NCI-H2227 treated with DMSO at 0.1 percent for 48 hours (cell line): ENCODE data around the gene GAPDHS.

Experiments
- DNase-seq: peaks from one replicate; lab custom pipeline; 2025; lab: John Stamatoyannopoulos, UW

The GAPDHS gene

DNA sequence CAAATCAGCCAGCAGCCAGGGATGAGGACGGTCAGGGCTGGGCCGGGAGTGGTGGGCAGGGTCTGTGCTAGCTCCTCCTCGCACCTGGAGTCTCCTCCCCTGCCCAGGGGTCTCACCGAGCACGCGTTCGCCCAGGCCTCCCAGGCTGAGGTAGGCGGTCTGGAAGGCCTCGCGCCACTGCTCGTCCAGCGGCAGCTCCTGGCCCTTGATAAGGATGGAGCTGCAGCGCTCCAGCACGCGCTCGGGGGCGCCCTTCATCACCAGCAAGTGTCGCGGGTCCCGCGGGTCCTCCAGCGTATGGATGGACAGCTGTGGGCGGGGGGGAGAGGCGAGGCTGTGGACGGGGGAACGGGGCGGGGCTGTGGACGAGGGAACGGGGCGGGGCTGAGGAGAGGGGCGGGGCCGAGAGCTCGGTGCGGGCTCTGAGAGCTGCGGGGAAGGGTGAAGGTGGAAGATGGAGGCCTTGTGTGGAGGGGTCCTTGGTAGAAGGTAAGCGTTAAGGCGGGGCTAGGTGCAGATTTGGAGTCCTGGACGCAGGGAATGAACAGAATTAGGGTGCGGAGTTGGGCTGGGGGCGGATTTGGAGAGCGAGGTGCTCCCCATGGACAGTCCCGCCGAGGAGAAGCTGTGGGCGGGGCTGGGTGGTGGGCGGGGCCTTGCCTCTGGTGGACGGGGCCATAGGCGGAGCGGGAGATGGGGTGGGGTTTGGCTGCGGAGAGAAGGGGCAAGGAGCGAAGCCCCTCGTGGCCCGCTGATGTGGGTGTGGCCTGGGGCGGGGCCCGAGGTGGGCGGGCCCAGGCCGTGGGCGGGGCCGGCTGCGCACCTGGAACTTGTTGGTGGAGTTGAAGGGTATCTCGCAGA is 24.5 kb downstream of the GAPDHS start:
- peak; percentile 100 for DNase-seq

DNA sequence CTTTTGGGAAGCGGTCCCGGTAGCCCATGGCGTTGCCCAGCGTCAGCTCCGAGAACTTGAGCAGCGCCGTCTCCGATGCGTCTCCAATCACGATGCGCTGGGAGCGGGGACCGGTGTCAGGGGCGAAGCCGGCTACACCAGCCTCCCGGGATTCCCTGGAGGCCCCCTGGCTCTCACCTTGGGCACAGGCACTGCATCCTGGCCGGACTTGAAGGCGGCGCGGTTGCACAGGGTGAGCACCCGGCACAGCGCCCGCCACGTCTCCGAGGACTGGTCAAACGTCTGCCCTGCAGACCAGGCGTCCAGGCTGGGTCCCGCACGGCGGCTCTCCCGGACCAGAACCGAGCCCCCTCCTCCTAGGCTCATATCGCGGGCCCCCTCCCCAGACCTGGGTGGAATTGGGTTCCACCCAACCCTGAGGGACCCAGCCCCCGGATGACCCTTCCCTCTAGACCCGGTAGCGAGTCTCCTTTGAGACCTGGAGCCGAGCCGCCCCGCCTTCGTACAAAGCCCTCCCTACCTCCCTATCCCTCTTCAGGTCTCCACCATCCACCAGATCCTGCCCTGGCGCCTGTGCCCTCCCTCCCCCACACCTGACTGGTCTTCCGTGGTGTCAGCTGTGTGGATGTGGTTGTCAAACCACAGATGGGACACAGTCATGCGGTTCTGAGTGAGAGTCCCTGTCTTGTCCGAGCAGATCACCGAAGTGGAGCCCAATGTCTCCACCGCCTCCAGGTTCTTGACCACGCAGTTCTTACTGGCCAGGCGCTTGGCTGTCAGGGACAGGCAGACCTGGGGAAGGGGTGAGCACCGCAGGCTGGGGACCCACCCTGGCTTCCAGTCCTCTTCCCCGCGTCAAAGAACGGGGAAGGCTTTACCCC is 25.4 kb downstream of the GAPDHS start:
- no peak for DNase-seq

- no peak for DNase-seq
Observed at GRCh38 chr19:35559281-35559659, 26.0 kb downstream of the GAPDHS start.

- no peak for DNase-seq
Observed at GRCh38 chr19:35559781-35560180, 26.5 kb downstream of the GAPDHS start.

- DNase-seq, result no peak
Observed at GRCh38 chr19:35560271-35560670, 27.0 kb downstream of the GAPDHS start.

GRCh38 chr19:35560677-35561076 is 27.4 kb downstream of the GAPDHS start:
- no peak for DNase-seq

DNA sequence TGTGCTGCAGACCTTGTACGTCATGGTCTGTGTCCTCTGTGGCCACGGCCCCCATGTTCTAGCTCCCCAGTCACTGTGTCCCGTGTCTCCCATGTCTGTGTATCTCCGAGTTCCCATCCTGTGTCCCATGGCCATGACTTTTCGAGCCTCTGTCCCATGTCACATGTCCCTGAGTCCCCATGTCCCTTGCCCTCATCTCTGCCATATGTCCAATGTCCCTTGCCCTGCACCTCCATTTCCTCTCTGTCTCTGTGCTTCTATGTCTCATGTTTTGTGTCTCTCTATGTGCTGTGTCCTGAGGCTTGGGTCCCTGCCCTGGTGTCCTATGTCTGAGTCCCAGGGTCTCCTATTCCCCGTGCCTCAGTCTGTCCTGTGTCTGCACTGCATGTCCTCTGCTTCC is 28.2 kb downstream of the GAPDHS start:
- DNase-seq, result no peak

- no peak for DNase-seq
Observed at GRCh38 chr19:35562336-35562735, 29.1 kb downstream of the GAPDHS start.

DNA sequence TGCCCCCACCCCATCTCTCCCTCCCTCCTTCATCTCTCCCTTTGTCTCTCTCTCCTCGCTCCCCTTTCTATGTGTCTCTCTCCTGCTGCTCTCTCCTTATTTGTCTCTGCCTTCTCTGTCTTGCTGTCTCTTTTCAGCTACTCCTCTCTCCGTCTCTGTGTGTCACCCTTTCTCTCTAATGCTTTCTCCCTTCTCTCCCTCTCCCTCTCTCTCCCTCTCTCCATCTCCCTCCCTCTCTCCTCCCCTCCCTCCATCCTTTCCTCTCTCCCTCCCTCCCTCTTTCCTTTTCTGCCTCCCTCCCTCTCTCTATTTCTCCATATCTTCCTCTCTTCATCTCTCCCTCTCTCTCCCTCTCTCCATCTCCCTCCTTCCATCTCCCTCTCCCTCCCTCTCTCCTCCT is 29.5 kb downstream of the GAPDHS start:
- no peak for DNase-seq

- no peak for DNase-seq
Observed at GRCh38 chr19:35563207-35563829, 30.1 kb downstream of the GAPDHS start, which contains the start of gene ATP4A. Gene ATP4A (minus strand): TSS chr19:35563658. CDS start chr19:35563629, 29 bp downstream.

DNA sequence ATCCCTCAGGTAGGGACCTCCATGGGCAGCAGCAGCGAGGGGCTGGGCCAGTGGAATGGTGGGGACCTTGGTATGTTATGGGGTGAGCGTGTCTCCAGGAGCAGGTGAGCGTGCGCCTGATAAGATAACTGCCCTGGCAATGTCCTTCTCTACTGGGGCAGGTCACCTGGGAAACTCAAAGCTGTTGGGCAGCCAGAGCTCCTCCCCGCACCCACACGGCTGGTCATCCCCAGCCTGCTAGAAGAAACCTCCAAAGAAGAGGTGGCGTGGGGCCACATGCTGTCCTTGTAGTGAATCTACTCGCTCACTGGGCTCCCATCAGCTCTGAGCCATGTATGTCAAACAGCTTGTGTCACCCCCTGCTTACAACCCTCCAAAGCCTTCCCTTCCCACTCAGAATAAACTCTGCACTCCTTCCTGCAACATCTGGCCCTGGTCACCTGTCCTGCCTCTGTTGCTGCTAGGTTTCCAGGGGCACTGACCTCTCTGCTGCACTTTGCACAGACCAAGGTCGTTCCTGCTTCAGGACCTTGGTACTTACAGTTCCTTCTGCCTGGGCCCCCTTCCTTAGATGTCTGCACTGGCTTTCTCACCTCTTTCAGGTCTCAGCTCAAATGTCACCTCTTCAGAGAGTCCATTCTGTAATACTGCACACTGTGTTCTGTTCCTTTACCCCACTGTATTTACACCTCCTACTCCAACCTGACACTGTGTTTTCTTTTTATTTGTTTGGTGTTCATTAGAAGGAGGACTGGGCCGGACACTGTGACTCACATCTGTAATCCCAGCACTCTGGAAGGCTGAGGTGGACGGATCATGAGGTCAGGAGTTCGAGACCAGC is 32.0 kb downstream of the GAPDHS start:
- no peak for DNase-seq

DNA sequence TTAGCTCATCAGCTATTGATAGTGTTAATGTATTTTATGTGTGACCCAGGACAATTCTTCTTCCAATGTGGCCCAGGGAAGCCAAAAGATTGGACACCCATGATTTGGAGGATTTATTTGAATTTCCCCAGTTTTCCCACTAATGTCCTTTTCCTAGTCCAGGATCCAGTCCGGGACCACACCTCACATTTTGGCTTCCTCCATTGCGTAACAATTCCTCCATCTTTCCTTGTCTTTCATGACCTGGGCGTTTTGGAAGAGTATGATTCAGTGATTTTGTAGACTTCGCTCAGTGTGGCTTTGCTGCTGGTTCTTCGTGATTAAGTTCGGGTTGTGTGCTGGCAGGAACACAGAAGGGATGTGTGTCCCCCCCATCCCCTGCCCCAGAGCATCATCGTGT is 33.5 kb downstream of the GAPDHS start:
- DNase-seq, result no peak

DNA sequence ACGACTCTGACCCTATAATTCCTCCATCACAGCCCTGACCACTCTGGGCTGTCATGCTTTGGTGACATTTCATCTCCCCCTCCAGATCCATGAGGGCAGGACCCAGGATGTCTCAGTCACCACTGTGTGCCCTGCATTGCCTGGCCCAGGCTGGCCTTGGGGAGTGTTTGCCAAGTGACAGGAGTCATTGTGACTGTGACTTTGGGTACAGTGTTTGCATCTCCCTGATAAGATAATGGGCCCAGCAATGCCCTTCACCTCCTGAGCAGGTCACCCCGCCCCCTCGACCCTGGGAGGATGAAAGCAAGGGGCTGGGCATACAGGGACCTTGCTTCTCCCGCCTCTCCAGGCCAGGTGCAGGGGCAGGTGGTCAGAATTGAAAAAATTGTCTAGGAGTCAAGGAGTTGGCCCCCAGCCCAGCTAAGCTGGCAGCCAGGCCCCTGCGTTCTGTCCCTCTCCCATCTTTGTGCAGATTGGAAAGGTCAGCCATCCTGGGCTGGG is 36.1 kb downstream of the GAPDHS start:
- DNase-seq, result no peak

- DNase-seq, result no peak
Observed at GRCh38 chr19:35571406-35571965, 38.2 kb downstream of the GAPDHS start.

GRCh38 chr19:35577918-35578317 is 44.7 kb downstream of the GAPDHS start:
- DNase-seq, result no peak

DNA sequence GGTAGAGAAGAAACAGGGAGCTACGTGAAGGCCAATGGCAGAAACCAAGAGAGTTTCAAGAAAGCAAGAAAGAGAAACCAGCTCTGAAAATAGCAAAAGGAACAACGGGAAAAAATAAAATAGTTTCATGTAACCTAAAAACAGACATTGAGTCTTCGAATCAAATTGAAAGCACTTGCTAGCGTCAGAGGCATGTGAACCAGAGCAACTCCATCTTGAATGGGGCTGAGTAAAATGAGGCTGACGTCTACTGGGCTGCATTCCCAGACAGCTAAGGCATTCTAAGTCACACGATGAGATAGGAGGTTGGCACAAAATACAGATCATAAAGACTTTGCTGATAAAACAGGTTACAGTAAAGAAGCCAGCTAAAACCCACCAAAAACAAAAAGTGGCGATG is 45.5 kb downstream of the GAPDHS start:
- DNase-seq, result no peak

GRCh38 chr19:35582760-35583159 is 49.5 kb downstream of the GAPDHS start:
- DNase-seq, result no peak

DNA sequence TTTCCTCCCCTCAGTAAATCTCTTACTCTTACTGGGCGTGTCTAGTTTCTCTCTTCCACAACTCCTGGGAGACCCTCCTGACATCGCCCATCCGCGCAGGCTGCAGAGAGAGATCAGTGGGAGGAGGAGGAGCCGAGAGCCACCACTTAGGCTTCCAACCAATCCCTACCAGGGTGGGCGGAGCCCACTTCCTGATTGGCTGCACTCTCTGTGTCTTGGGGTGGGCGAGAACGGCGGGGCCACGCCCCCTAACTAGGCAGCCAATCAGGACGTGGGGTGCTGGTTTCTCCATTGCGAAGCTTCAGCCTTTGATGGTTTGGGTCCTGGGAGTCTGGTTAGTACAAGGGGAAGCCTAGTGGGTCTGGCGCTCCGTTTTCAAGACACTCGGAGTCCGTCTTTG is 52.6 kb downstream of the GAPDHS start, which contains the start of gene PMIS2:
TSS of gene PMIS2 (plus strand) at position 326 of the 400 bp plus-strand sequence. CDS start 87 bp downstream, outside the sequence.
- DNase-seq, result no peak

DNA sequence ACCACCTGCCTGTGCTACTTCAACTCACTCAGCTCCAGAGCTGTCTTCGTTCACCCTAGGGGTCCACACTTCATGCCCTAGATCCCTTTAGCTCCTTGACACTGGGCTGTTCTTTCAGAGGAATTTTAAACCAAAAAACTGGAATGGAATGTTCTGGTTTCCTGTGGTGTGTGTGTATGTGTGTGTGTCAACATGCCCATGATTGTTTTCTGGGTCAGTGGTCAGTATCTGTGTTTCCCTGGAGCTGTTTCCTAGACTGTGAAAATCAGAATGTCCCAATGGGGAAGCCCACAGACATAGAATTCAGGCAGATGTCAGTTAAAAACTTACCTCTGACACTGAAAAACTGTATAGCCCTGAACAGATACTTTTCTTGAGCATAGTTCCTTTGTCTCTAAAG is 54.1 kb downstream of the GAPDHS start:
- no peak for DNase-seq

- DNase-seq, result no peak
Observed at GRCh38 chr19:35590875-35591274, 57.6 kb downstream of the GAPDHS start.

GRCh38 chr19:35592226-35592625 is 59.0 kb downstream of the GAPDHS start:
- peak; percentile 42 for DNase-seq
